GM06990 (cell line): ENCODE data around the gene TTC31.
A peak's percentile ranks its signal among the peaks of the same experiment; 100 is the strongest.

Source experiments
- DNase-seq: peaks from one replicate; pipeline ENCODE4 v3.0.0-alpha.2; 2011; ENCODE audit not compliant: insufficient read length; ENCODE audit errors: extremely low read depth
- H3K27me3 ChIP-seq: replicated peaks from 2 replicates; pipeline ENCODE4 v1.6.0; 2011; ENCODE audit warnings: low read length; ENCODE audit not compliant: control insufficient read depth, insufficient read depth
- H3K36me3 ChIP-seq: 2 replicates; pipeline ENCODE4 v1.5.1; 2011; ENCODE audit warnings: low read length; ENCODE audit not compliant: control insufficient read depth, insufficient read depth
- H3K4me3 ChIP-seq: replicated peaks from 2 replicates; pipeline ENCODE4 v1.5.1; 2011; ENCODE audit warnings: low read depth, mild to moderate bottlenecking, control low read depth, low read length
- TF ChIP-seq, protein P1 (sequence below): IDR thresholded peaks from 2 replicates; pipeline ENCODE4 v1.5.1; 2011; ENCODE audit warnings: low read length, control low read depth, mild to moderate bottlenecking, inconsistent platforms; ENCODE audit not compliant: insufficient read depth, poor library complexity, severe bottlenecking

The TTC31 gene

DNA sequence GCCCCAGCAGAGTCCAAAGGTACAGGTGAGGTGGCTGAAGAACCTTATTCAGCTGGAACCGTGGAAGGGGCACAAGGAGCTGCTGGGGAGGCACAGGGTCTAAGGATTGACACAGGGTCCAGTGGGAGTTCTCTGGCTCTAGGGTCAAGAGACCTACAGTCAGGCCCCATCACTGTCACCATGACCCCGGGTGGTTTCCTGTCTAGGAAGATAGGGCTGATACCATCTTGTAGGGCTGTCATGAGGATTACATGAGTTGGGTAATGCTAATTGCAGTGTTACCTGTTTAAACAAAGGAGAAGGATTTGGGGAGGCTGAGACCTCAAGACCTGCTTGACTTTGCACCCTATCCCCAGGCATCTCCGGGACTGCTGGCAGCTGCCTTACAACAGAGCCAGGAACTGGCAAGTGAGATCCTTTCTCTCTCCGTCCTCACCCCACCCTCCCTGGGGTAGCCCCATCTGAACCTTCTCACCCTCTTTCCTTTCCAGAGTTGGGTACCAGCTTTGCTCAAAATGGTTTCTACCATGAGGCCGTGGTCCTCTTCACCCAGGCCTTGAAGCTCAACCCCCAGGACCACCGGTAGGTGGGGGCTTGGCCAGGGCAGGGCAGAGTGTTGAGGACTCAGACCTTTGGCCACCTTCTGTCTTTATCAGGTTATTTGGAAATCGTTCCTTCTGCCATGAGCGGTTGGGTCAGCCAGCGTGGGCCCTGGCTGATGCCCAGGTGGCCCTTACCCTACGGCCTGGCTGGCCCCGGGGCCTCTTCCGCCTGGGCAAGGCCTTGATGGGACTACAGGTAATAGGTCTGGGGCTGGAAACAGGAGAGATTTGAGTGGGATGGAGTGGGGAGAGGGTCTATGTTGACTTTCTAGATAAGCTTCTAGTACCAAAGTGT is 9.0 kb downstream of the TTC31 start:
- Histone ChIP-seq H3K36me3 (peaks cover 20% of the 10 kb centered on the region), H3K27me3 (no peaks in the 10 kb centered on the region), H3K4me3 (no peak overlapping the region)
- no peak for DNase-seq
- TF ChIP-seq, protein P1, sequence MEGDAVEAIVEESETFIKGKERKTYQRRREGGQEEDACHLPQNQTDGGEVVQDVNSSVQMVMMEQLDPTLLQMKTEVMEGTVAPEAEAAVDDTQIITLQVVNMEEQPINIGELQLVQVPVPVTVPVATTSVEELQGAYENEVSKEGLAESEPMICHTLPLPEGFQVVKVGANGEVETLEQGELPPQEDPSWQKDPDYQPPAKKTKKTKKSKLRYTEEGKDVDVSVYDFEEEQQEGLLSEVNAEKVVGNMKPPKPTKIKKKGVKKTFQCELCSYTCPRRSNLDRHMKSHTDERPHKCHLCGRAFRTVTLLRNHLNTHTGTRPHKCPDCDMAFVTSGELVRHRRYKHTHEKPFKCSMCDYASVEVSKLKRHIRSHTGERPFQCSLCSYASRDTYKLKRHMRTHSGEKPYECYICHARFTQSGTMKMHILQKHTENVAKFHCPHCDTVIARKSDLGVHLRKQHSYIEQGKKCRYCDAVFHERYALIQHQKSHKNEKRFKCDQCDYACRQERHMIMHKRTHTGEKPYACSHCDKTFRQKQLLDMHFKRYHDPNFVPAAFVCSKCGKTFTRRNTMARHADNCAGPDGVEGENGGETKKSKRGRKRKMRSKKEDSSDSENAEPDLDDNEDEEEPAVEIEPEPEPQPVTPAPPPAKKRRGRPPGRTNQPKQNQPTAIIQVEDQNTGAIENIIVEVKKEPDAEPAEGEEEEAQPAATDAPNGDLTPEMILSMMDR, result no peak

DNA sequence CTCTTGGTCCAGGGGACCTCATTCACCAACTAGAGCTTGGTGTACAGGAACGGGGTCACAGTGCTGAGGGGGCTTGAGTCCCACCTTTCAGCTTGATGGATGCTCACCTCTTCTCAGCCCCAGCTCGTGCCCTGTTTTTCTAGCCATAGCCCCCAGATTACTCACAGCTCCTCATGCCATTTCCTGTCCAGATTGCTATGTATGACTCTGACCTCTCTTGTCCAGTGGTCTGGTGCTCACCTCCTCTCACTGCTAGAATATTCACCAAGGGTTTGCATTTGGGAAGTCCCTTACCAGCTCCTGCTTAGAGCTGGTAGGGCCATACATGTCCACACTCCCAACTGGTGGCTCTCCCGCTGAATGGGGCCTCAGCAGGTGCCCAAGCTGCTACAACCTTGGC is 10.7 kb downstream of the TTC31 start:
- no peaks in the 10 kb centered on the region for H3K27me3 ChIP-seq
- H3K4me3 ChIP-seq, result no peak overlapping the region
- no peak for DNase-seq
- TF ChIP-seq, protein P1, result no peak
- H3K36me3 ChIP-seq, result peaks cover 20% of the 10 kb centered on the region

DNA sequence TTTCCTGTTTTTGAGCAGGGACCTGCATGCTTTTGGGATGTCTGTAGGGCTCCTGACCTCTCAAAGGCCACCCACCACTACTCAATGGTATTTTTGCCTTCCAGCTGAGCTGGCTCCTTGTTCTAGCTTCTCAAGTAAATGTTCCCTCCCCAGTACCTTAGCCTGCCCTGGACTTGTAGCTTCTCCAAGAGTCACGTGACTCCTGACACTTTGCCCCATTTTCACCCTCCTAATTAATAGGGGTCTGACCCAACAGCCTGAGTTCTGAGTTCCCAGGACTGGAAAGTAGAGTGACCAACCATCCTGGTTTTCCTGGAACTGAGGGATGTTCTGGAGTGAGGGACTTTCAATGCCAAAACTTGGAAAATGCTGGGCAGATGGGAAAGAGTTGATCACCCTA is 12.6 kb downstream of the TTC31 start:
- no peak for DNase-seq
- peaks cover 18% of the 10 kb centered on the region for H3K36me3 ChIP-seq
- peaks cover 2% of the 10 kb centered on the region for H3K27me3 ChIP-seq
- no peak overlapping the region for H3K4me3 ChIP-seq
- TF ChIP-seq, protein P1, result no peak

DNA sequence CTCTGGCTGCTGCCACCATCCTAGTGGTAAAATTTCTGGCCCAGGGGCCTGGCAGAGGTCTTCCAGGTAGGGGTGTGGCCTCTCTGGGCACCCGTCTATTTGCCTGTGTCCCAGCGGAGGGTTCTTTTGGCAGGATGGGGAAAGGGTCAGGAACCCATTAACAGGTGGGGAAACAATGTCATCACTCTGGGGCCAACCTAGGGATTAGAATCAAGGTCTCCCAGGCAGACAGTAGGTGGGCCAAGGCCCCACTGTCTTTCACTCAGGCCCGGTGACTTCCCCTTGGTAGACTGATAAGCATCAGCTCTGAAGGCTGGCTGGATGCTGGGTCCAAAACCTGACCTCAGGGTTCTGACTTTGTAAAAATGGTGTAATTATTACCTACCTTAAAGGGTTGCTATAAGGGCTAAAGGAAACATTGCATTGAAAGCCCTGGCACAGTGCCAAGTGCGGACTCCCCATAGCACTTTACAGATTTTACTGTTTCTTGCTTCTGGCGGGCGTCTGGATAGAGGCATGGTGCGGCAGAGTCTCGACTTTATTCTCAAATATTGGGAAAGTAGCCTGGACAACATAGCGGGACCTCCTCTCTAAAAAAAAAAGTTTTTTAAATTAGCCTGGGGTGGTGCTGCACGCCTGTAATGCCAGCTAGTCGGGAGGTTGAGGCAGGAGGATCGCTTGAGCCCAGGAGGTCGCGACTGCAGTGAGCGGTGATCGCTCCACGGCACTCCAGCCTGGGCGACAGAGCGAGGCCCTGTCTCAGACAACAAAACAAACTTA is 14.3 kb downstream of the TTC31 start:
- TF ChIP-seq, protein P1, result no peak
- Histone ChIP-seq H3K4me3 (no peak overlapping the region), H3K36me3 (peaks cover 8% of the 10 kb centered on the region), H3K27me3 (peaks cover 2% of the 10 kb centered on the region)
- DNase-seq, result no peak

DNA sequence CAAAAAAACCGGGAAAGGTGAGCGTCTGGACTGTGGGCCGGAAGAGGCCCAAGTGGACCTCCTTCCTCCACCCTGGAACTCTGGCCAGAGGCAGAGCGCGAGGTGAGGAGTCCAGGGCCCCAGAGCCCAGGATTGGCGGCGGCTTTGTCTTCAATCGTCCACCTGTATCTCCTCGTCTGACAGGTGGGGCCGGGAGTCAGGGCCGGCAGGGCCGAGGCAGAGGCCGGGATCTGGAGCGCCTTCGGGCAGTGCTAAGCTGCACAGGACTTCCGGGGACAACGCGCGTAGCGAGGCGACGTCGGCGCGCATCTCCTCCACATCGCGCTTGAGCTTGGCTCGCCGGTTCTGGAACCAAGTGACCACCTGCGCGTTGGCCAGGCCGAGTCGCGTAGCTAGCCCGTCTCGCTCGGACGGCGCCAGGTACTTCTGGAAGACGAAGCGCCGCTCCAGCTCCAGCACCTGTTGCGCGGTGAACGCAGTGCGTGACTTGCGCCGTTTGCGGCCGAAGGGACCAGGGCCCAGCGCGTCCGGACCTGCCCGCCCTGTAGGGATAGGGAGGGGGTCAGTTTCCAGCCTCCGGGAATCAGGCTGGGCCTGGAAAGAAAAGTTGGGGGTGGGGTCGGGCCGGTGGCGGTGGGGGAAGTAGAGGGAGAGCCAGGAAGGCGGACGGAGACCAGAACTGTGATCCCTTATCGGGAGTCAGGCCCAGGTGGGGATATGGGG is 15.1 kb downstream of the TTC31 start:
- TF ChIP-seq, protein P1, result no peak
- peak overlapping the region; percentile 46 for H3K4me3 ChIP-seq
- peaks cover 3% of the 10 kb centered on the region; the same call in 1 of the 2 replicates for H3K36me3 ChIP-seq
- no peak for DNase-seq
- H3K27me3 ChIP-seq, result peaks cover 2% of the 10 kb centered on the region
